IMR-90 (cell line): ENCODE results near the gene DHRSX. TPM values are rescaled to one million over a fixed set of nuclear protein-coding genes. Genes with fewer than 3 reads are reported as not detected.
A peak's percentile ranks its signal among the peaks of the same experiment; 100 is the strongest.
"Not testable (repeated sequence)": the region's sequence is repeated elsewhere in the genome, so short reads cannot be mapped to it uniquely, and the experiment has no call there.

Experiments used
- ATAC-seq: fragments of 200-7000 bp; cut with Tn5 transposase; 2 replicates; pipeline ENCODE4 v1.9.1; 2020; ENCODE audit warnings: low read depth, mild to moderate bottlenecking, moderate library complexity
- BruUV-seq: library from RNA; stranded (reverse); fragments of 400-500 nt; replicated peaks from 2 replicates; lab custom pipeline; 2021; lab: Mats Ljungman, UMichigan
- CTCF ChIA-PET: fragments of 300-600 bp; formaldehyde crosslinking; extraction: SDS; loops from one replicate; lab custom pipeline; 2021; ENCODE audit warnings: antibody characterized with exemption; lab: Yijun Ruan, JAX
- POLR2A ChIA-PET: fragments of 300-600 bp; sonication (Branson Sonifier 250); formaldehyde crosslinking; loops from one replicate; lab custom pipeline; 2022; ENCODE audit warnings: antibody characterized with exemption; ENCODE audit not compliant: unreplicated experiment; lab: Charles Lee
- DNase-seq: peaks from one replicate; pipeline ENCODE4 v3.0.0; 2013
- H2AFZ ChIP-seq: replicated peaks from 2 replicates; pipeline ENCODE3; 2013; ENCODE audit warnings: low read length, mild to moderate bottlenecking; ENCODE audit not compliant: poor library complexity
- H2AK5ac ChIP-seq: 2 replicates; pipeline ENCODE4 v1.6.1; 2013; ENCODE audit warnings: low read depth, low read length, inconsistent platforms
- H2AK9ac ChIP-seq: replicated peaks from 2 replicates; pipeline ENCODE3; 2013; ENCODE audit warnings: mild to moderate bottlenecking, low read depth, low read length, moderate library complexity; ENCODE audit not compliant: poor library complexity
- H2BK120ac ChIP-seq: 2 replicates; pipeline ENCODE4 v1.6.1; 2013; ENCODE audit warnings: low read depth, low read length, inconsistent platforms
- H2BK15ac ChIP-seq: 3 replicates; pipeline ENCODE4 v1.6.1; 2013; ENCODE audit warnings: low read depth, low read length, inconsistent platforms
- H2BK20ac ChIP-seq: 2 replicates; pipeline ENCODE4 v1.6.1; 2013; ENCODE audit warnings: low read depth, mild to moderate bottlenecking, inconsistent platforms, low read length, moderate library complexity
- H2BK5ac ChIP-seq: 2 replicates; pipeline ENCODE4 v1.6.1; 2013; ENCODE audit warnings: mild to moderate bottlenecking, low read depth, low read length, inconsistent platforms; ENCODE audit not compliant: poor library complexity, severe bottlenecking
- H3K14ac ChIP-seq: replicated peaks from 2 replicates; pipeline ENCODE4 v1.6.1; 2013; ENCODE audit warnings: low read depth, low read length, inconsistent platforms
- H3K18ac ChIP-seq: 2 replicates; pipeline ENCODE4 v1.6.1; 2013; ENCODE audit warnings: low read depth, low read length, control low read depth
- H3K23ac ChIP-seq: 2 replicates; pipeline ENCODE4 v1.6.1; 2013; ENCODE audit warnings: low read depth, low read length, inconsistent platforms
- H3K27ac ChIP-seq: 2 replicates; pipeline ENCODE4 v1.5.1; 2013; ENCODE audit warnings: mild to moderate bottlenecking, control low read depth, low read length; ENCODE audit not compliant: insufficient read depth
- H3K27me3 ChIP-seq: 2 replicates; pipeline ENCODE4 v1.6.1; 2013; ENCODE audit warnings: low read length; ENCODE audit not compliant: control insufficient read depth, insufficient read depth
- H3K36me3 ChIP-seq: 2 replicates; pipeline ENCODE4 v1.6.1; 2013; ENCODE audit warnings: low read length, mixed read lengths; ENCODE audit not compliant: control insufficient read depth, insufficient read depth
- H3K4ac ChIP-seq: 2 replicates; pipeline ENCODE4 v1.6.1; 2013; ENCODE audit warnings: low read depth, low read length, inconsistent platforms
- H3K4me1 ChIP-seq: 2 replicates; pipeline ENCODE4 v1.6.1; 2013; ENCODE audit warnings: low read length, mixed read lengths; ENCODE audit not compliant: control insufficient read depth, insufficient read depth
- H3K4me2 ChIP-seq: 2 replicates; pipeline ENCODE4 v1.6.1; 2013; ENCODE audit warnings: low read depth, mild to moderate bottlenecking, control low read depth, low read length, moderate library complexity
- H3K4me3 ChIP-seq: 2 replicates; pipeline ENCODE4 v1.5.1; 2013; ENCODE audit warnings: low read depth, mild to moderate bottlenecking, control low read depth, low read length, moderate library complexity; ENCODE audit not compliant: insufficient read depth
- H3K56ac ChIP-seq: 2 replicates; pipeline ENCODE4 v1.6.1; 2013; ENCODE audit warnings: low read length, inconsistent platforms; ENCODE audit not compliant: insufficient read depth; ENCODE audit errors: extremely low read depth
- H3K79me1 ChIP-seq, 2 experiments: 2 replicates each; pipeline ENCODE4 v1.6.1; 2013; ENCODE audit warnings: low read length in 2 of 2, inconsistent platforms in 1 of 2, low read depth in 1 of 2
- H3K9ac ChIP-seq: 2 replicates; pipeline ENCODE4 v1.6.1; 2013; ENCODE audit warnings: low read depth, low read length, control low read depth
- H3K9me1 ChIP-seq: 2 replicates; pipeline ENCODE4 v1.6.1; 2013; ENCODE audit warnings: low read length, inconsistent platforms; ENCODE audit not compliant: insufficient read depth
- H3K9me3 ChIP-seq: 2 replicates; pipeline ENCODE4 v1.6.1; 2013; ENCODE audit warnings: low read length; ENCODE audit not compliant: control insufficient read depth, insufficient read depth
- H4K20me1 ChIP-seq: 2 replicates; pipeline ENCODE4 v1.6.1; 2013; ENCODE audit warnings: low read length, inconsistent platforms; ENCODE audit not compliant: insufficient read depth
- H4K5ac ChIP-seq: 2 replicates; pipeline ENCODE4 v1.6.1; 2013; ENCODE audit warnings: mild to moderate bottlenecking, low read depth, low read length, control low read depth
- H4K8ac ChIP-seq, 2 experiments: 2 replicates each; pipeline ENCODE4 v1.6.1; 2013; ENCODE audit warnings: low read depth in 2 of 2, low read length in 2 of 2, control low read depth in 1 of 2, inconsistent platforms in 1 of 2
- H4K91ac ChIP-seq: 2 replicates; pipeline ENCODE4 v1.6.1; 2013; ENCODE audit warnings: low read depth, low read length, inconsistent platforms; ENCODE audit not compliant: insufficient read depth
- WGBS, 2 experiments: methylation state at CpG; one replicate each; pipeline versions ENCODE4 v1.1.5 to v1.1.7; 2013; ENCODE audit warnings: missing lambda C conversion rate in 2 of 2; ENCODE audit not compliant: insufficient read length in 1 of 2; ENCODE audit errors: extremely low coverage in 2 of 2; 5-methylcytosine and 5-hydroxymethylcytosine counted together
- dilution Hi-C: fragments of 300-500 bp; cut with HindIII; formaldehyde crosslinking; loops from one replicate; pipeline ENCODE4 v1.14.3; 2018; ENCODE audit warnings: low sequenced_read_pairs; ENCODE audit not compliant: unreplicated experiment
- in situ Hi-C: fragments of 300-500 bp; cut with MboI; formaldehyde crosslinking; loops from 3 replicates; pipeline ENCODE4 v1.14.3; 2019; ENCODE audit warnings: low sequenced_read_pairs, inconsistent platforms, mixed read lengths
- intact Hi-C: fragments of 100-400 bp; cut with micrococcal nuclease; formaldehyde crosslinking; loops from 2 replicates; pipeline ENCODE4 v1.10.0; 2022
- polyA plus RNA-seq, 3 experiments: library from polyadenylated mRNA; depleted of rRNA; stranded (reverse); fragments of >200 nt; gene quantifications; 2 replicates each; pipeline ENCODE4 v1.2.3, GENCODE V29; 2012; ENCODE audit warnings: low replicate concordance in 1 of 3
- total RNA-seq: library from RNA; depleted of rRNA; stranded (reverse); fragments of >200 nt; gene quantifications from 2 replicates; pipeline ENCODE4 v1.2.3, GENCODE V29; 2012

DHRSX gene
- total and polyA plus RNA-seq, 2 of the 4 experiments (the other 2 are of a cell fraction) = 26.2 to 38.0 TPM

GRCh38 chrX:2350703-2351102 is 150.1 kb downstream of the DHRSX start:
- 100% methylated on average over 1 of the region's 4 CpGs; no CpG with 5 or more reads in 1 of the 2 experiments for WGBS, 2 experiments
- CTCF ChIA-PET, ATAC-seq: not testable (repeated sequence)

GRCh38 chrX:2350036-2350435 is 150.7 kb downstream of the DHRSX start:
- H3K4me2 ChIP-seq, H4K5ac ChIP-seq, H3K4ac ChIP-seq, H3K4me3 ChIP-seq, H3K36me3 ChIP-seq, H3K23ac ChIP-seq, H2AFZ ChIP-seq, H2BK5ac ChIP-seq, H2BK15ac ChIP-seq, H3K9me3 ChIP-seq, H3K27me3 ChIP-seq, H3K14ac ChIP-seq, ATAC-seq, BruUV-seq, H2BK120ac ChIP-seq, H3K27ac ChIP-seq, H3K56ac ChIP-seq, H3K9ac ChIP-seq, DNase-seq, CTCF ChIA-PET, H2AK9ac ChIP-seq, POLR2A ChIA-PET, H2BK20ac ChIP-seq, dilution Hi-C loops, H4K91ac ChIP-seq, H4K8ac ChIP-seq, H3K18ac ChIP-seq, in situ Hi-C loops: not testable (repeated sequence)
- intact Hi-C loops = loop anchor here (5.0 to 10.0 kb wide), 3 partner anchors 102 to 245 kb away; no protein-coding TSS in a partner anchor
- peaks cover 20% of the 10 kb centered on the region for H4K20me1 ChIP-seq
- peaks cover 16% of the 10 kb centered on the region for H3K9me1 ChIP-seq
- peak overlapping the region; percentile 51; the same call in 1 of the 2 replicates for H2AK5ac ChIP-seq
- peaks cover 6 to 23% of the 10 kb centered on the region in 2 experiments; a peak in 3 of 4 replicates for H3K79me1 ChIP-seq
- peaks cover 14% of the 10 kb centered on the region for H3K4me1 ChIP-seq
- WGBS, 2 experiments = 96% methylated on average over 4 of the region's 9 CpGs; no CpG with 5 or more reads in 1 of the 2 experiments

More at GRCh38 chrX:2350703-2351102, 150.1 kb downstream of the DHRSX start:
- H3K9me3 ChIP-seq, H3K4ac ChIP-seq, in situ Hi-C loops, H2BK20ac ChIP-seq, H2BK5ac ChIP-seq, H3K4me3 ChIP-seq, H2BK120ac ChIP-seq, H3K14ac ChIP-seq, H3K56ac ChIP-seq, H3K4me2 ChIP-seq, H3K18ac ChIP-seq, H2AFZ ChIP-seq, H3K27me3 ChIP-seq, H2AK9ac ChIP-seq, H4K8ac ChIP-seq, H2BK15ac ChIP-seq, H3K9ac ChIP-seq, DNase-seq, POLR2A ChIA-PET, H4K91ac ChIP-seq, H3K27ac ChIP-seq, H3K23ac ChIP-seq, dilution Hi-C loops, H3K36me3 ChIP-seq, BruUV-seq, H4K5ac ChIP-seq: not testable (repeated sequence)
- intact Hi-C loops = loop anchor here (5.0 to 10.0 kb wide), 3 partner anchors 102 to 244 kb away; no protein-coding TSS in a partner anchor
- Histone ChIP-seq H3K4me1 (peaks cover 14% of the 10 kb centered on the region), H3K9me1 (peaks cover 16% of the 10 kb centered on the region), H2AK5ac (peak overlapping the region; percentile 56), H4K20me1 (peaks cover 20% of the 10 kb centered on the region), H3K79me1 (peaks cover 5 to 20% of the 10 kb centered on the region in 2 experiments; a peak in 3 of 4 replicates)
